Measurements from ENCODE around the gene PTPN7. TPM values are rescaled to one million over a fixed set of nuclear protein-coding genes. Genes with fewer than 3 reads are reported as not detected.

The PTPN7 gene
- total and polyA plus RNA-seq, 5 donors = 0.28 to 1.7 (median 0.50) TPM

- ATAC-seq (no peak), DNase-seq (no peak)
- no peak overlapping the region for H3K27ac ChIP-seq (ENCODE audit: low read length)
- H3K9me3 ChIP-seq (ENCODE audit: control insufficient read depth, low read length) = no peaks in the 10 kb centered on the region
- no peak overlapping the region for H3K4me3 ChIP-seq (ENCODE audit: low read length)
- 69% methylated on average over 3 of the region's 3 CpGs for WGBS
- intact Hi-C loops (cut with DNase I) = no loop called here
- no peaks in the 10 kb centered on the region for H3K27me3 ChIP-seq (ENCODE audit: control insufficient read depth, insufficient read depth)
- peaks cover 8% of the 10 kb centered on the region for H3K4me1 ChIP-seq (ENCODE audit: control insufficient read depth, insufficient read depth, low read length)
These were observed 49.4 kb downstream of the PTPN7 start for GRCh38 chr1:202110977-202111376.

GRCh38 chr1:202107801-202108731 lies 52.3 kb downstream of the PTPN7 start:
- intact Hi-C loops (cut with DNase I) = no loop called here
- WGBS = 51% methylated on average over 13 of the region's 13 CpGs
- Histone ChIP-seq H3K4me1 (ENCODE audit: control insufficient read depth, insufficient read depth, low read length) (peaks cover 6% of the 10 kb centered on the region), H3K9me3 (ENCODE audit: control insufficient read depth, low read length) (no peaks in the 10 kb centered on the region), H3K27me3 (ENCODE audit: control insufficient read depth, insufficient read depth) (no peaks in the 10 kb centered on the region), H3K27ac (ENCODE audit: low read length) (peak overlapping the region; percentile 81), H3K4me3 (ENCODE audit: low read length) (no peak overlapping the region)
- peak; percentile 22 to 57 (median 51) for DNase-seq
- ATAC-seq = peak; percentile 58 to 60

- Histone ChIP-seq H3K27me3 (ENCODE audit: control insufficient read depth, insufficient read depth) (no peaks in the 10 kb centered on the region), H3K4me1 (ENCODE audit: control insufficient read depth, insufficient read depth, low read length) (peaks cover 5% of the 10 kb centered on the region), H3K4me3 (ENCODE audit: low read length) (no peak overlapping the region), H3K27ac (ENCODE audit: low read length) (peak overlapping the region; percentile 81), H3K9me3 (ENCODE audit: control insufficient read depth, low read length) (no peaks in the 10 kb centered on the region)
- DNase-seq (peak; percentile 20 to 66 (median 61)), ATAC-seq (peak; percentile 47 to 60)
- intact Hi-C loops (cut with DNase I) = no loop called here
- WGBS = 49% methylated on average over 5 of the region's 5 CpGs
These were observed 53.1 kb downstream of the PTPN7 start for GRCh38 chr1:202107321-202107761.

GRCh38 chr1:202106340-202107254 lies 53.8 kb downstream of the PTPN7 start:
- intact Hi-C loops (cut with DNase I) = no loop called here
- DNase-seq (peak in 2 of 3 donors; percentile 18 to 42), ATAC-seq (peak; percentile 4 to 32)
- H3K9me3 ChIP-seq (ENCODE audit: control insufficient read depth, low read length) = no peaks in the 10 kb centered on the region
- 73% methylated on average over 10 of the region's 10 CpGs for WGBS
- no peak overlapping the region for H3K4me3 ChIP-seq (ENCODE audit: low read length)
- H3K27ac ChIP-seq (ENCODE audit: low read length) = peak overlapping the region; percentile 81
- H3K4me1 ChIP-seq (ENCODE audit: control insufficient read depth, insufficient read depth, low read length) = peaks cover 5% of the 10 kb centered on the region
- H3K27me3 ChIP-seq (ENCODE audit: control insufficient read depth, insufficient read depth) = no peaks in the 10 kb centered on the region

- no peaks in the 10 kb centered on the region for H3K9me3 ChIP-seq (ENCODE audit: control insufficient read depth, low read length)
- peak; percentile 55 to 70 (median 57) for DNase-seq
- intact Hi-C loops (cut with DNase I) = no loop called here
These were observed 54.6 kb downstream of the PTPN7 start for GRCh38 chr1:202105571-202106339.

GRCh38 chr1:202104073-202104472 lies 56.3 kb downstream of the PTPN7 start:
- H3K4me1 ChIP-seq (ENCODE audit: control insufficient read depth, insufficient read depth, low read length) = peaks cover 5% of the 10 kb centered on the region
- DNase-seq (peak in 1 of 3 donors; percentile 4), ATAC-seq (no peak)
- intact Hi-C loops (cut with DNase I) = no loop called here
- H3K27ac ChIP-seq (ENCODE audit: low read length) = no peak overlapping the region
- no peaks in the 10 kb centered on the region for H3K9me3 ChIP-seq (ENCODE audit: control insufficient read depth, low read length)
- no peak overlapping the region for H3K4me3 ChIP-seq (ENCODE audit: low read length)
- no peaks in the 10 kb centered on the region for H3K27me3 ChIP-seq (ENCODE audit: control insufficient read depth, insufficient read depth)
- 91% methylated on average over 10 of the region's 10 CpGs for WGBS

More at GRCh38 chr1:202105571-202106339, 54.6 kb downstream of the PTPN7 start:
- WGBS = 51% methylated on average over 10 of the region's 10 CpGs
- peak; percentile 39 to 58 for ATAC-seq
- peaks cover 5% of the 10 kb centered on the region for H3K4me1 ChIP-seq (ENCODE audit: control insufficient read depth, insufficient read depth, low read length)
- H3K27me3 ChIP-seq (ENCODE audit: control insufficient read depth, insufficient read depth) = no peaks in the 10 kb centered on the region
- H3K27ac ChIP-seq (ENCODE audit: low read length) = peak overlapping the region; percentile 13
- no peak overlapping the region for H3K4me3 ChIP-seq (ENCODE audit: low read length)

- Histone ChIP-seq H3K4me3 (ENCODE audit: low read length) (no peak overlapping the region), H3K27ac (ENCODE audit: low read length) (no peak overlapping the region), H3K27me3 (ENCODE audit: control insufficient read depth, insufficient read depth) (no peaks in the 10 kb centered on the region), H3K9me3 (ENCODE audit: control insufficient read depth, low read length) (no peaks in the 10 kb centered on the region), H3K4me1 (ENCODE audit: control insufficient read depth, insufficient read depth, low read length) (peaks cover 3% of the 10 kb centered on the region)
- WGBS = 71% methylated on average over 4 of the region's 4 CpGs
- intact Hi-C loops (cut with DNase I) = no loop called here
- ATAC-seq = no peak
- peak in 2 of 3 donors; percentile 40 to 74 for DNase-seq
These were observed 59.2 kb downstream of the PTPN7 start for GRCh38 chr1:202101184-202101583.

Other genes with a start within 250 kb of the PTPN7 start
- 10 to 100 TPM; 22.0 to 40.6 (median 33.0) TPM for gene LMOD1, start 214.1 kb downstream of the PTPN7 start, total RNA-seq
- gene LMOD1, start 214.1 kb downstream of the PTPN7 start, polyA plus RNA-seq = 33.7 TPM
- gene TIMM17A, start 205.1 kb downstream of the PTPN7 start, total RNA-seq = 10 to 100 TPM; 67.8 to 96.9 (median 78.5) TPM
- gene TIMM17A, start 205.1 kb downstream of the PTPN7 start, polyA plus RNA-seq = 73.4 TPM
- 10 to 100 TPM; 14.1 to 19.4 (median 18.7) TPM for gene RNPEP, start 178.0 kb downstream of the PTPN7 start, total RNA-seq
- 15.6 TPM for gene RNPEP, start 178.0 kb downstream of the PTPN7 start, polyA plus RNA-seq
- gene ELF3, start 150.0 kb downstream of the PTPN7 start, total RNA-seq = 1 to 10 TPM in 1 of 4 donors, under 1 TPM in 2, not detected in 1; 0.17 to 3.4 (median 0.29) TPM
- gene ELF3, start 150.0 kb downstream of the PTPN7 start, polyA plus RNA-seq = 0.11 TPM
- gene GPR37L1, start 37.7 kb downstream of the PTPN7 start, total RNA-seq = under 1 TPM in 3 of 4 donors, not detected in 1; 0.06 to 0.21 (median 0.11) TPM
- 0.20 TPM for gene GPR37L1, start 37.7 kb downstream of the PTPN7 start, polyA plus RNA-seq
- gene ARL8A, start 15.9 kb downstream of the PTPN7 start, total RNA-seq = 10 to 100 TPM; 60.9 to 75.3 (median 66.7) TPM
- gene ARL8A, start 15.9 kb downstream of the PTPN7 start, polyA plus RNA-seq = 32.0 TPM
- 10 to 100 TPM; 22.4 to 52.7 (median 35.8) TPM for gene LGR6, start 33.2 kb upstream of the PTPN7 start, total RNA-seq
- gene LGR6, start 33.2 kb upstream of the PTPN7 start, polyA plus RNA-seq = 22.5 TPM
- gene UBE2T, start 181.3 kb upstream of the PTPN7 start, total RNA-seq = 10 to 100 TPM in 1 of 4 donors, 1 to 10 TPM in 3; 5.1 to 12.1 (median 8.1) TPM
- 16.1 TPM for gene UBE2T, start 181.3 kb upstream of the PTPN7 start, polyA plus RNA-seq
- 100 to 1,000 TPM; 574 to 741 (median 606) TPM for gene PPP1R12B, start 188.1 kb upstream of the PTPN7 start, total RNA-seq
- 182 TPM for gene PPP1R12B, start 188.1 kb upstream of the PTPN7 start, polyA plus RNA-seq